SJSA1 (cell line): ENCODE results near the gene MUCL3. TPM values are rescaled to one million over a fixed set of nuclear protein-coding genes. Genes with fewer than 3 reads are reported as not detected.

ENCODE experiments used
- DNase-seq, 2 experiments: peaks; one replicate each; pipeline ENCODE4 v3.0.0-alpha.2; 2015 to 2020; ENCODE audit warnings: low spot score in 2 of 2, low read depth in 1 of 2
- H3K27ac ChIP-seq: fragments of 250-450 bp; sonication (Bioruptor Pico); 2 replicates; pipeline ENCODE4 v1.5.1; 2020; ENCODE audit warnings: mild to moderate bottlenecking, moderate library complexity
- H3K27me3 ChIP-seq: fragments of 250-450 bp; sonication (Bioruptor Pico); replicated peaks from 2 replicates; pipeline ENCODE4 v1.5.1; 2020; ENCODE audit warnings: mild to moderate bottlenecking, moderate library complexity
- H3K36me3 ChIP-seq: fragments of 250-450 bp; sonication (Bioruptor Pico); 2 replicates; pipeline ENCODE4 v1.5.1; 2020; ENCODE audit warnings: mild to moderate bottlenecking
- H3K4me1 ChIP-seq: fragments of 250-450 bp; sonication (Bioruptor Pico); replicated peaks from 2 replicates; pipeline ENCODE4 v1.6.1; 2021; ENCODE audit warnings: mild to moderate bottlenecking
- H3K4me3 ChIP-seq: fragments of 250-450 bp; sonication (Bioruptor Pico); 2 replicates; pipeline ENCODE4 v1.5.1; 2020; ENCODE audit warnings: mild to moderate bottlenecking
- H3K9me3 ChIP-seq: fragments of 250-450 bp; sonication (Bioruptor Pico); replicated peaks from 2 replicates; pipeline ENCODE4 v1.5.1; 2020; ENCODE audit warnings: mild to moderate bottlenecking
- total RNA-seq: library from RNA; depleted of rRNA; stranded (reverse); fragments of >200 nt; shearing (Covaris generic); gene quantifications from 2 replicates; pipeline ENCODE4 v1.2.3, GENCODE V29; 2014; rRNA removed

Gene MUCL3, protein sequence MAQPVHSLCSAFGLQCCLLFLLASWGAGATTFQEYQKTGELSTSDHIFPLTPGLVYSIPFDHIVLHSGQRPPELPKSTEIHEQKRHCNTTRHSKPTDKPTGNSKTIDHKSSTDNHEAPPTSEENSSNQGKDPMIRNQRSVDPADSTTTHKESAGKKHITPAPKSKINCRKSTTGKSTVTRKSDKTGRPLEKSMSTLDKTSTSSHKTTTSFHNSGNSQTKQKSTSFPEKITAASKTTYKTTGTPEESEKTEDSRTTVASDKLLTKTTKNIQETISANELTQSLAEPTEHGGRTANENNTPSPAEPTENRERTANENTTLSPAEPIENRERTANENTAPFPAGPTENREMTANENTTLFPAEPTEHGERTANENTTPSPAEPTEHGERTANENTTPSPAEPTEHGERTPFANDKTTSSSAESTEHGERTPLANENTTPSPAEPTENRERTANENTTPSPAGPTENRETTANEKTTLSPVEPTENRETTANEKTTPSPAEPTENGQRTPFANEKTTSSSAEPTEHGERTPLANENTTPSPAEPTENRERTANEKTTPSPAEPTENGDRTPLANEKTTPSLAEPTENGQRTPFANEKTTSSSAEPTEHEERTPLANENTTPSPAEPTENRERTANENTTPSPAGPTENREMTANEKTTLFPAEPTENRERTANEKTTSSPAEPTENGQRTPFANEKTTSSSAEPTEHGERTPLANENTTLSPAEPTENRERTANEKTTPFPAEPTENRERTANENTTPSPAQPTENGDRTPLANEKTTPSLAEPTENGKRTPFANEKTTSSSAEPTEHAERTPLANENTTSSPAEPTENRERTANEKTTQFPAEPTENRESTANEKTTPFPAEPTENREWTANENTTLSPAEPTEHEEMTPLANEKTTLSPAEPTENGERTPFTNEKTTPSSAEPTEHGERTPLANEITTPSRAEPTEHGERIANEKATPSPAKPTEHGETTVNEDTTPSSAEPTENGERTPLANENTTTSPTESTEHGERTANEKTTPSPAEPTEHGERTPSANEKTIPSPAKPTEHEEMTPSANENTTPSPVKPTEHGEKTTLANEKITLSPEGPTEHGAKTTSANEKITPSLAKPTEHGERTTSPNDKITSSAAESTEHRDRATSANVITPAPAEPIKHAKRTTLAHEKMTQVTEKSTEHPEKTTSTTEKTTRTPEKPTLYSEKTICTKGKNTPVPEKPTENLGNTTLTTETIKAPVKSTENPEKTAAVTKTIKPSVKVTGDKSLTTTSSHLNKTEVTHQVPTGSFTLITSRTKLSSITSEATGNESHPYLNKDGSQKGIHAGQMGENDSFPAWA (N-terminal part only)
- not detected in 2 replicates for total RNA-seq

- no peaks in the 10 kb centered on the region for H3K36me3 ChIP-seq
- H3K27me3 ChIP-seq = no peaks in the 10 kb centered on the region
- no peak within 1 kb of the TSS for H3K4me3 ChIP-seq
- DNase-seq = no peak
- H3K9me3 ChIP-seq = no peaks in the 10 kb centered on the region
- no peak within 1 kb of the TSS for H3K27ac ChIP-seq
- H3K4me1 ChIP-seq = peaks cover 9% of the 10 kb centered on the region
These were observed at the start of gene MUCL3 for GRCh38 chr6:30940361-30940986. TSS of gene MUCL3 (plus strand) at chr6:30940973. CDS start at chr6:30941000, 27 bp downstream.

DNA sequence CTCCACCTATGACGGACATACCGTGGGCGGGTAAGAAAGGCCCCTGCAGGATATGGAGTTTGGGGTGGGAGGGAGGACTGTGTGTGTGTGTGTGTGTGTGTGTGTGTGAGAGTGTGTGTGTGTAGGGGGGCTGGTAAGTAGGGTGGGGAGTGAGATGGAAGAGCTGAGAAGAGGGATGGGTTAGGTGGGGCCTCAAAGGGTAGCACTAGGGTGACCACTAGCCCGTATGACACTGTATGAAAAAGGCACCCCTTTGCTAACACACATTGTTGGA lies 49.4 kb upstream of the MUCL3 start:
- H3K9me3 ChIP-seq = no peaks in the 10 kb centered on the region
- H3K36me3 ChIP-seq = peaks cover 29% of the 10 kb centered on the region
- H3K4me1 ChIP-seq = peaks cover 35% of the 10 kb centered on the region
- no peak overlapping the region for H3K27ac ChIP-seq
- no peak overlapping the region for H3K4me3 ChIP-seq
- DNase-seq = no peak
- no peaks in the 10 kb centered on the region for H3K27me3 ChIP-seq

GRCh38 chr6:30891816-30892538 lies 48.8 kb upstream of the MUCL3 start:
- H3K27ac ChIP-seq = no peak overlapping the region
- H3K36me3 ChIP-seq = peaks cover 29% of the 10 kb centered on the region
- no peak overlapping the region for H3K4me3 ChIP-seq
- no peaks in the 10 kb centered on the region for H3K27me3 ChIP-seq
- no peaks in the 10 kb centered on the region for H3K9me3 ChIP-seq
- DNase-seq = no peak
- peaks cover 29% of the 10 kb centered on the region for H3K4me1 ChIP-seq

DNA sequence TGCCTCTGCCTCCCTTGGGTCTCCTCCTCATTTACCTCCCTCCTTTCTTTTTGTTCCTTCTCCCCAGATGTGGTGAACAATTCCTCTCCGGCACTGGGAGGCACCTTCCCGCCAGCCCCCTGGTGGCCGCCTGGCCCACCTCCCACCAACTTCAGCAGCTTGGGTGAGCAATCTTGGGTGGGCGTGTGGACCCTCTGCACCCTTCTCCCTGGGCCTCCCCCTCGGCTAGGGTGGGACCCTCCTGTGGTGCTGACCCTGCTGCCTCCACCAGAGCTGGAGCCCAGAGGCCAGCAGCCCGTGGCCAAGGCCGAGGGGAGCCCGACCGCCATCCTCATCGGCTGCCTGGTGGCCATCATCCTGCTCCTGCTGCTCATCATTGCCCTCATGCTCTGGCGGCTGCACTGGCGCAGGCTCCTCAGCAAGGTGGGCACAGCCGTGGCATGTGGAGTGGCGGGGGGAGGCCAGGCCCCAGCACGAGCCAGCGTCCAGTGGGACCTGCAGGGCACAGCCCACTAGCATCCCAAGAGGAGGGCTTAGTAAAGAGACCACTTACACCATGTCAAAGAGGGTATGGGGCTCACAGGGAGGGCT lies 47.7 kb upstream of the MUCL3 start:
- Histone ChIP-seq H3K27ac (no peak overlapping the region), H3K4me3 (no peak overlapping the region), H3K4me1 (peaks cover 21% of the 10 kb centered on the region), H3K36me3 (peaks cover 32% of the 10 kb centered on the region), H3K27me3 (no peaks in the 10 kb centered on the region), H3K9me3 (no peaks in the 10 kb centered on the region)
- DNase-seq = no peak

GRCh38 chr6:30893666-30894065 lies 47.1 kb upstream of the MUCL3 start:
- no peak overlapping the region for H3K27ac ChIP-seq
- peaks cover 37% of the 10 kb centered on the region for H3K36me3 ChIP-seq
- no peaks in the 10 kb centered on the region for H3K27me3 ChIP-seq
- no peak overlapping the region for H3K4me3 ChIP-seq
- H3K9me3 ChIP-seq = no peaks in the 10 kb centered on the region
- no peak for DNase-seq
- H3K4me1 ChIP-seq = peaks cover 16% of the 10 kb centered on the region

- peaks cover 34% of the 10 kb centered on the region for H3K36me3 ChIP-seq
- H3K27ac ChIP-seq = no peak overlapping the region
- H3K4me1 ChIP-seq = peaks cover 12% of the 10 kb centered on the region
- no peak overlapping the region for H3K4me3 ChIP-seq
- H3K27me3 ChIP-seq = no peaks in the 10 kb centered on the region
- no peaks in the 10 kb centered on the region for H3K9me3 ChIP-seq
- DNase-seq = no peak
These were observed 46.4 kb upstream of the MUCL3 start for GRCh38 chr6:30894381-30894780.

- H3K4me3 ChIP-seq = no peak overlapping the region
- H3K36me3 ChIP-seq = peaks cover 32% of the 10 kb centered on the region
- DNase-seq = no peak
- no peaks in the 10 kb centered on the region for H3K27me3 ChIP-seq
- no peak overlapping the region for H3K27ac ChIP-seq
- peaks cover 9% of the 10 kb centered on the region for H3K4me1 ChIP-seq
- H3K9me3 ChIP-seq = no peaks in the 10 kb centered on the region
These were observed 45.8 kb upstream of the MUCL3 start for GRCh38 chr6:30894935-30895334.

DNA sequence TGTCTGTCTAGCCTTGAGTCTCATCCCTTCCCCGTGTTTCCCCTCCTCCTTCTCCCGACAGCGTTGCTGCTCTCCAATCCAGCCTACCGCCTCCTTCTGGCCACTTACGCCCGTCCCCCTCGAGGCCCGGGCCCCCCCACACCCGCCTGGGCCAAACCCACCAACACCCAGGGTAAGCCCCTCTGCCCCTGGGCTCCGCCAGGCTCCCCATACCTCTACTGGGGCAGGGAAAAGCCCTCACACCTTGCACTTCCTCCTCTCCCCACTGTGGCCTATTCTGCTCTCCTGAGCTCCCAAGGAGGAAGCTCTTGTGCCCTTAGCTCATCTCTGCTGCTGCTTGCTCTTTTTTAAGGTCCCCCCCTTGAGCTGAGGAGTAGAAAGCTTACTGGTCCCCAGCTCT lies 45.4 kb upstream of the MUCL3 start:
- Histone ChIP-seq H3K27me3 (no peaks in the 10 kb centered on the region), H3K4me1 (peaks cover 5% of the 10 kb centered on the region), H3K4me3 (no peak overlapping the region), H3K9me3 (no peaks in the 10 kb centered on the region), H3K36me3 (peaks cover 29% of the 10 kb centered on the region), H3K27ac (no peak overlapping the region)
- DNase-seq = no peak

DNA sequence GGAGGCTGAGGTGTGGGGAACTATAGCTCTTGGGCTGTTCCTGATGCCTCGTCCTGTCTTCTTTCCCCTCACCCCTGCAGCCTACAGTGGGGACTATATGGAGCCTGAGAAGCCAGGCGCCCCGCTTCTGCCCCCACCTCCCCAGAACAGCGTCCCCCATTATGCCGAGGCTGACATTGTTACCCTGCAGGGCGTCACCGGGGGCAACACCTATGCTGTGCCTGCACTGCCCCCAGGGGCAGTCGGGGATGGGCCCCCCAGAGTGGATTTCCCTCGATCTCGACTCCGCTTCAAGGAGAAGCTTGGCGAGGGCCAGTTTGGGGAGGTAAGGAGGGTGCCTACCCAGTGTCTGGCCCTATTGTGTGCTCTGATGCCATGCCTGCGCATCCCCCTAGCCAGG lies 44.2 kb upstream of the MUCL3 start:
- no peaks in the 10 kb centered on the region for H3K9me3 ChIP-seq
- H3K27me3 ChIP-seq = no peaks in the 10 kb centered on the region
- DNase-seq = no peak
- H3K36me3 ChIP-seq = peaks cover 24% of the 10 kb centered on the region
- H3K4me1 ChIP-seq = 0 out of 2 replicates have a peak, but pooled peaks cover 3% of the 10 kb centered on the region
- H3K27ac ChIP-seq = no peak overlapping the region
- no peak overlapping the region for H3K4me3 ChIP-seq

DNA sequence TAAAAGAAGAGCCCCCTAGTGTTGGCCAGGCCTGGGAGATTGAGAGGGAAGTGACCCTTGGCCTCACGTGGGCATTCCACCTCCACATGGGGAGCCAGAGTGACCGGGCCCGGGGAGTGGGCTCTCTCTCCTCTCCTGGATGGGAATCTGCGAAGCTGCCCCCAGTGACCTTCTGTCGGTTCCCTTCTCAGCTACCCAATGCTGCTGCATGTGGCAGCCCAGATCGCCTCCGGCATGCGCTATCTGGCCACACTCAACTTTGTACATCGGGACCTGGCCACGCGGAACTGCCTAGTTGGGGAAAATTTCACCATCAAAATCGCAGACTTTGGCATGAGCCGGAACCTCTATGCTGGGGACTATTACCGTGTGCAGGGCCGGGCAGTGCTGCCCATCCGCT lies 42.9 kb upstream of the MUCL3 start:
- H3K4me1 ChIP-seq = 0 out of 2 replicates have a peak, but pooled peaks cover 3% of the 10 kb centered on the region
- H3K9me3 ChIP-seq = no peaks in the 10 kb centered on the region
- H3K27me3 ChIP-seq = no peaks in the 10 kb centered on the region
- DNase-seq = no peak
- H3K36me3 ChIP-seq = peaks cover 16% of the 10 kb centered on the region
- H3K4me3 ChIP-seq = no peak overlapping the region
- no peak overlapping the region for H3K27ac ChIP-seq

GRCh38 chr6:30898750-30899360 lies 41.9 kb upstream of the MUCL3 start:
- Histone ChIP-seq H3K27ac (no peak overlapping the region), H3K36me3 (peaks cover 10% of the 10 kb centered on the region), H3K9me3 (no peaks in the 10 kb centered on the region), H3K27me3 (no peaks in the 10 kb centered on the region), H3K4me3 (no peak overlapping the region), H3K4me1 (0 out of 2 replicates have a peak, but pooled peaks cover under 1% of the 10 kb centered on the region)
- DNase-seq = no peak

GRCh38 chr6:30900863-30901417 lies 39.8 kb upstream of the MUCL3 start:
- H3K27ac ChIP-seq = no peak overlapping the region
- H3K27me3 ChIP-seq = no peaks in the 10 kb centered on the region
- peaks cover 10% of the 10 kb centered on the region; the same call in 1 of the 2 replicates for H3K36me3 ChIP-seq
- no peaks in the 10 kb centered on the region for H3K4me1 ChIP-seq
- H3K9me3 ChIP-seq = no peaks in the 10 kb centered on the region
- H3K4me3 ChIP-seq = no peak overlapping the region
- DNase-seq = no peak
